K562 (cell line): ENCODE data around the gene METTL25B. TPM values are rescaled to one million over a fixed set of nuclear protein-coding genes. Genes with fewer than 3 reads are reported as not detected.

Experiments used
- ATAC-seq: fragments of 200-7000 bp; cut with Tn5 transposase; 3 replicates; pipeline ENCODE4 v1.9.1; 2020; ENCODE audit warnings: moderate library complexity
- BruUV-seq: library from RNA; stranded (reverse); fragments of 400-500 nt; replicated peaks from 2 replicates; lab custom pipeline; 2021; lab: Mats Ljungman, UMichigan
- CTCF ChIA-PET: fragments of 300-600 bp; formaldehyde crosslinking; extraction: SDS; loops from one replicate; lab custom pipeline; 2021; ENCODE audit warnings: low intra/inter-chr PET ratio; lab: Yijun Ruan, JAX
- POLR2A ChIA-PET: fragments of 300-600, 350-650 bp; sonication (Branson Sonifier 250); formaldehyde crosslinking; extraction: SDS; loops from one replicate; lab custom pipeline; 2021; ENCODE audit warnings: antibody characterized with exemption, inconsistent platforms; lab: Yijun Ruan, JAX
- DNase-seq, 4 experiments: peaks; one replicate each; pipeline versions ENCODE4 v3.0.0 to v3.0.0-alpha.2; 2011 to 2018; ENCODE audit warnings: low spot score in 3 of 4, mixed read lengths in 3 of 4; ENCODE audit errors: extremely low read depth in 1 of 4
- FAIRE-seq: peaks from 2 replicates; lab custom pipeline; 2011; peaks lifted over from hg19 to GRCh38; lab: Jason Lieb, UNC
- H2AFZ ChIP-seq: 2 replicates; pipeline ENCODE4 v1.6.0; 2011; ENCODE audit warnings: low read depth, low read length, control low read depth, inconsistent platforms
- H3K27ac ChIP-seq: fragments of 200-600 bp; 3 replicates; pipeline ENCODE4 v1.8.0; 2011; ENCODE audit warnings: low read depth, mild to moderate bottlenecking, control low read depth, inconsistent platforms, low read length, moderate library complexity, mixed read lengths; ENCODE audit errors: extremely low read depth
- H3K27me3 ChIP-seq, 2 experiments: fragments of 300-600 bp in 1 of 2; 2 replicates in 1 of 2; 3 replicates in 1 of 2; pipeline versions ENCODE4 v1.6.0 to v1.8.0; 2011; ENCODE audit warnings: inconsistent platforms in 2 of 2, low read length in 2 of 2, mild to moderate bottlenecking in 1 of 2, mixed read lengths in 1 of 2, moderate library complexity in 1 of 2; ENCODE audit not compliant: control insufficient read depth in 2 of 2, insufficient read depth in 2 of 2
- H3K36me3 ChIP-seq: fragments of 300-600 bp; 3 replicates; pipeline ENCODE4 v1.8.0; 2011; ENCODE audit warnings: mild to moderate bottlenecking, low read length, inconsistent platforms; ENCODE audit not compliant: control insufficient read depth, insufficient read depth
- H3K4me1 ChIP-seq, 2 experiments: fragments of 200-600 bp in 1 of 2; replicated peaks in 1 of 2; 2 replicates in 1 of 2; 3 replicates in 1 of 2; pipeline versions ENCODE4 v1.5.1 to v1.8.0; 2011; ENCODE audit warnings: inconsistent platforms in 2 of 2, low read length in 2 of 2, mild to moderate bottlenecking in 1 of 2, mixed read lengths in 1 of 2, moderate library complexity in 1 of 2; ENCODE audit not compliant: control insufficient read depth in 2 of 2, insufficient read depth in 2 of 2
- H3K4me2 ChIP-seq: 2 replicates; pipeline ENCODE4 v1.6.1; 2011; ENCODE audit warnings: low read length, control low read depth, inconsistent platforms, mixed read lengths; ENCODE audit not compliant: insufficient read depth
- H3K4me3 ChIP-seq: fragments of 200-600 bp; sonication (generic), shearing (Covaris generic); 2 replicates; pipeline ENCODE4 v1.5.1; 2016; ENCODE audit warnings: control low read depth, inconsistent platforms
- H3K79me2 ChIP-seq: fragments of 200-600 bp; 3 replicates; pipeline ENCODE4 v1.8.0; 2011; ENCODE audit warnings: low read length, inconsistent platforms; ENCODE audit not compliant: control insufficient read depth, insufficient read depth
- H3K9ac ChIP-seq, 2 experiments: 2 replicates each; pipeline versions ENCODE4 v1.6.0 to v1.6.1; 2011; ENCODE audit warnings: low read depth in 2 of 2, low read length in 2 of 2, control low read depth in 1 of 2, inconsistent platforms in 1 of 2, mild to moderate bottlenecking in 1 of 2, mixed read lengths in 1 of 2; ENCODE audit not compliant: insufficient read depth in 1 of 2
- H3K9me1 ChIP-seq: one replicate; pipeline ENCODE4 v1.6.0; 2011; ENCODE audit warnings: inconsistent platforms, mild to moderate bottlenecking, low read length, moderate library complexity; ENCODE audit not compliant: control insufficient read depth, insufficient read depth
- H3K9me3 ChIP-seq: replicated peaks from 2 replicates; pipeline ENCODE4 v1.5.1; 2011; ENCODE audit warnings: low read depth, low read length, inconsistent platforms; ENCODE audit not compliant: control insufficient read depth, insufficient read depth
- H4K20me1 ChIP-seq: replicated peaks from 2 replicates; pipeline ENCODE4 v1.6.1; 2011; ENCODE audit warnings: low read length, inconsistent platforms, mixed read lengths; ENCODE audit not compliant: control insufficient read depth, insufficient read depth
- NFIC ChIP-seq: fragments of 450-650 bp; IDR thresholded peaks from 2 replicates; pipeline ENCODE4 v1.6.1; 2017; ENCODE audit warnings: mild to moderate bottlenecking, inconsistent platforms
- PRDM10 ChIP-seq: fragments of 450-650 bp; IDR thresholded peaks from 2 replicates; pipeline ENCODE4 v1.6.1; 2018; ENCODE audit not compliant: partially characterized antibody
- WGBS: fragments of 100-300 bp; shearing (Covaris generic); methylation state at CpG from one replicate; pipeline ENCODE4 v1.1.6; 2016; ENCODE audit warnings: low coverage, mixed read lengths; ENCODE audit not compliant: insufficient coverage; ENCODE audit errors: missing lambda C conversion rate; 5-methylcytosine and 5-hydroxymethylcytosine counted together
- in situ Hi-C: fragments of 300-500 bp; cut with MboI; formaldehyde crosslinking; loops from 4 replicates; pipeline ENCODE4 v1.15.0; 2018; ENCODE audit warnings: inconsistent platforms, mixed read lengths
- intact Hi-C: fragments of 100-400 bp; cut with micrococcal nuclease; formaldehyde crosslinking; loops from 2 replicates; pipeline ENCODE4 v1.14.2; 2022
- polyA plus RNA-seq, 8 experiments: library from polyadenylated mRNA; depleted of rRNA in 4 of 8; stranded (reverse) in 5 of 8; unstranded in 3 of 8; fragments of >200 nt; fragmentation: Nextera tagmentation in 2 of 8; fragmentation: Illumina TruSeq in 1 of 8; extraction: Ambion mirVana in 2 of 8; extraction: Trizol in 1 of 8; gene quantifications; 2 replicates each; pipeline versions ENCODE4 v1.2.1 to v1.2.3, GENCODE V29; 2011 to 2014; ENCODE audit warnings: inconsistent platforms in 1 of 8, missing spikeins in 1 of 8
- total RNA-seq, 7 experiments: library from RNA; depleted of rRNA in 6 of 7; stranded (reverse); fragments of >200 nt in 6 of 7; fragmentation: Illumina TruSeq in 2 of 7; extraction: Trizol in 2 of 7; gene quantifications; 2 replicates each; pipeline versions ENCODE4 v1.2.1 to v1.2.3, GENCODE V29; 2011 to 2021; ENCODE audit warnings: low replicate concordance in 1 of 7

METTL25B gene
- total and polyA plus RNA-seq, 9 of the 15 experiments (the other 6 are each of a cell fraction or from before 2014, with no cell fraction given), result 7.7 to 48.3 (median 33.1) TPM

- H2AFZ ChIP-seq, result no peak overlapping the region
- no peak for ATAC-seq
- intact Hi-C loops (no loop called here), in situ Hi-C loops (no loop called here)
- POLR2A ChIA-PET, result interaction anchor here (1.3 kb wide), 2 partner anchors 9 to 35 kb away, joined by 3 to 4 read pairs; partner anchors contain the start of genes MRPL24 and PRCC
- no peak overlapping the region for H3K9ac ChIP-seq
- no peaks in the 10 kb centered on the region for H3K9me3 ChIP-seq
- H3K4me1 ChIP-seq, result peaks cover 21 to 38% of the 10 kb centered on the region in 2 experiments
- BruUV-seq, result no TSS peak
- TF ChIP-seq NFIC (no peak), PRDM10 (peak; percentile 25)
- H3K4me2 ChIP-seq, result no peak overlapping the region
- H3K4me3 ChIP-seq, result no peak overlapping the region
- WGBS, result 77% methylated on average over 5 of the region's 5 CpGs
- peaks cover 47% of the 10 kb centered on the region; the same call in 2 of the 3 replicates for H3K36me3 ChIP-seq
- no peaks in the 10 kb centered on the region for H3K9me1 ChIP-seq
- no peak for FAIRE-seq
- H3K27me3 ChIP-seq, result no peaks in the 10 kb centered on the region
- H3K79me2 ChIP-seq, result peaks cover 90% of the 10 kb centered on the region
- H4K20me1 ChIP-seq, result peaks cover 13% of the 10 kb centered on the region; the same call in 1 of the 2 replicates
- no peak for DNase-seq
- no peak overlapping the region for H3K27ac ChIP-seq
- CTCF ChIA-PET, result no interaction called here
Observed at GRCh38 chr1:156775799-156776198, 47.5 kb downstream of the METTL25B start.
